VCaP (cell line): ENCODE results near the gene IDH2.

ENCODE experiments used
- H3K27ac ChIP-seq: fragments of 450-650 bp; 2 replicates; pipeline ENCODE4 v1.5.1; 2017
- TF ChIP-seq, protein P1 (sequence below): fragments of 450-650 bp; conservative IDR thresholded peaks from 2 replicates; pipeline ENCODE4 v1.5.1; 2017; ENCODE audit warnings: mild to moderate bottlenecking, moderate library complexity

Gene IDH2

GRCh38 chr15:90059208-90059985 is 42.9 kb downstream of the IDH2 start:
- TF ChIP-seq, protein P1, sequence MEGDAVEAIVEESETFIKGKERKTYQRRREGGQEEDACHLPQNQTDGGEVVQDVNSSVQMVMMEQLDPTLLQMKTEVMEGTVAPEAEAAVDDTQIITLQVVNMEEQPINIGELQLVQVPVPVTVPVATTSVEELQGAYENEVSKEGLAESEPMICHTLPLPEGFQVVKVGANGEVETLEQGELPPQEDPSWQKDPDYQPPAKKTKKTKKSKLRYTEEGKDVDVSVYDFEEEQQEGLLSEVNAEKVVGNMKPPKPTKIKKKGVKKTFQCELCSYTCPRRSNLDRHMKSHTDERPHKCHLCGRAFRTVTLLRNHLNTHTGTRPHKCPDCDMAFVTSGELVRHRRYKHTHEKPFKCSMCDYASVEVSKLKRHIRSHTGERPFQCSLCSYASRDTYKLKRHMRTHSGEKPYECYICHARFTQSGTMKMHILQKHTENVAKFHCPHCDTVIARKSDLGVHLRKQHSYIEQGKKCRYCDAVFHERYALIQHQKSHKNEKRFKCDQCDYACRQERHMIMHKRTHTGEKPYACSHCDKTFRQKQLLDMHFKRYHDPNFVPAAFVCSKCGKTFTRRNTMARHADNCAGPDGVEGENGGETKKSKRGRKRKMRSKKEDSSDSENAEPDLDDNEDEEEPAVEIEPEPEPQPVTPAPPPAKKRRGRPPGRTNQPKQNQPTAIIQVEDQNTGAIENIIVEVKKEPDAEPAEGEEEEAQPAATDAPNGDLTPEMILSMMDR: no peak
- H3K27ac ChIP-seq: peak overlapping the region; percentile 12; the same call in 1 of the 2 replicates

GRCh38 chr15:90058775-90059174 is 43.5 kb downstream of the IDH2 start:
- peak overlapping the region; percentile 12; the same call in 1 of the 2 replicates for H3K27ac ChIP-seq
- TF ChIP-seq, protein P1: no peak

GRCh38 chr15:90058308-90058707 is 44.0 kb downstream of the IDH2 start:
- H3K27ac ChIP-seq: no peak overlapping the region
- TF ChIP-seq, protein P1: no peak

GRCh38 chr15:90056529-90056928 is 45.7 kb downstream of the IDH2 start:
- H3K27ac ChIP-seq: peak overlapping the region; percentile 6; the same call in 1 of the 2 replicates
- TF ChIP-seq, protein P1: no peak

DNA sequence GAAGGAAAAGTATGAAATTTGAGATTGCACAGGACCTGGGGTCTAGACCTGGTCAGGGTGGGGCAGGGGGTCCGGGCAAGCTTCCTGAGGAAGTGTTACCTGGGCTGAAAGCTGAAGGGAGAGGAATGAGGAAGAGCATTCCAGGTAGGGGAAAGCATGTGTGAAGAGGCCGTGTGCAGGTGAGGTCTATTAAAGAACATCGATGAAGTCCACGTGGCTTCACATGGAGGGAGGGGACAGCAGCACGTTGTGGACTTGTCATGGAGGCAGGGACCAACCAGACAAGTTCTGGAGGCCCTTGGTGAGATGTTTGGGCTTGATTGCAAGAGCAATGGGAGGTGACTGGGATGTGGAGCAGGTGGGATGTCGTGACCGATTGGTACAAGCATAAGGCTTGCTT is 47.1 kb downstream of the IDH2 start:
- TF ChIP-seq, protein P1: no peak
- peak overlapping the region; percentile 66 for H3K27ac ChIP-seq

- TF ChIP-seq, protein P1: no peak
- H3K27ac ChIP-seq: peak overlapping the region; percentile 66
Observed at GRCh38 chr15:90054618-90055097, 47.6 kb downstream of the IDH2 start.

DNA sequence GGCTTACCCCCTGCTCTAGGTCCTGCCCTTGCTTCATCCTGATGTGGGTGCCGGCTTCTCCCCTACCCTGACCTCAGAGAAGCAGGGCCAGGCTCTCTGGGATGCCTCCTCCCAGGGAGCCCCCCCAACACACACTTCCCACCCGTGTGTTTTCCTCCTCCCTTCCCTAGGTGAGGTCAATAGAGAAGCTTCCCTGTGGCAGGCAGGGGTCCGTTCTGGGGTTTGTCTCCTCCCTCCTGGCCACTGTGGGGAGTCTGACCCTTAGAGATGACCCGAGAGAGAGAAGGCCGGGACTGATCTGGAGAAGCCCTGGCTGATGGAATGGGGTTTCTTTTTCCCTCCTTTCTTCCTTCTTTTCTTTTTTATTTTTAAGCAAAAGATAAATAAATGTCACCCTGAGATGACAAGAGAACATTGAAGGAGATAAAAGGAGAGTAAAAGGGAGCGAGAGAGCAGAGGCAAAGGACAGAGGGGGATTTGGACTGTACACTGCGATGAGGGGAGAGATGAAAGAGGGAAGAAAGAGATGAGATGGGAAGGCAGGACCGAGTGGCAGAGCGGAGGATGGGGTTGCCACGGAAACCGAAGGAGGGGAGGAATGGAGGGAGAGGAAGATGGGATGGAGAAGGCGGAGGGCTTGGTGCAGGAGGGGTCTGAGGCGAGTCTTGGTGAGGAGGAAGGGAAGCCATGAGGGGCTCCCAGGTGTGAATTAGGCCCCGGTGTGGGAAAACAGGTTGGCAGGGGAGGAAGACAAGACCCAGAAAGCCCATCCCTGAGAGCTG is 48.4 kb downstream of the IDH2 start:
- TF ChIP-seq, protein P1: no peak
- peak overlapping the region; percentile 66 for H3K27ac ChIP-seq
